Muscle of leg (tissue), 11 donors: ENCODE results near the gene SERTAD2. TPM values are rescaled to one million over a fixed set of nuclear protein-coding genes. Genes with fewer than 3 reads are reported as not detected.

Source experiments
- DNase-seq: peaks from one replicate; pipeline ENCODE4 v3.0.0; 2013
- H3K27ac ChIP-seq: one replicate; pipeline ENCODE4 v1.5.1; 2013; ENCODE audit warnings: mild to moderate bottlenecking, low read length, control low read depth
- H3K27me3 ChIP-seq: one replicate; pipeline ENCODE4 v1.6.1; 2013; ENCODE audit warnings: low read length; ENCODE audit not compliant: control insufficient read depth, insufficient read depth
- H3K36me3 ChIP-seq: one replicate; pipeline ENCODE4 v1.6.1; 2013; ENCODE audit warnings: low read length; ENCODE audit not compliant: control insufficient read depth, insufficient read depth
- H3K4me1 ChIP-seq: one replicate; pipeline ENCODE4 v1.6.1; 2013; ENCODE audit warnings: low read length; ENCODE audit not compliant: control insufficient read depth, insufficient read depth
- H3K4me3 ChIP-seq: one replicate; pipeline ENCODE4 v1.5.1; 2013; ENCODE audit warnings: low read length, control low read depth
- H3K9me3 ChIP-seq: replicated peaks from 2 replicates; pipeline ENCODE4 v1.6.1; 2013; ENCODE audit warnings: low read depth, low read length; ENCODE audit not compliant: control insufficient read depth
- WGBS: methylation state at CpG from one replicate; pipeline ENCODE4 v1.1.5; 2013; ENCODE audit warnings: missing lambda C conversion rate; ENCODE audit not compliant: insufficient coverage; 5-methylcytosine and 5-hydroxymethylcytosine counted together
- polyA plus RNA-seq, 8 donors: library from polyadenylated mRNA; unstranded; fragments of 120-200 nt; gene quantifications; one replicate each; pipeline versions ENCODE4 v1.2.1 to v1.2.3, GENCODE V29; 2013; ENCODE audit warnings: inconsistent platforms in 1 of 8, low replicate concordance in 1 of 8; ENCODE audit not compliant: insufficient read length in 8 of 8, insufficient read depth in 1 of 8
- total RNA-seq: library from RNA; stranded (reverse); fragments of 120-200 nt; gene quantifications from one replicate; pipeline ENCODE4 v1.2.4, GENCODE V29; 2013

SERTAD2 gene
- total and polyA plus RNA-seq, 9 donors = 11.0 to 30.4 (median 23.0) TPM

- Histone ChIP-seq H3K4me1 (peaks cover 23% of the 10 kb centered on the region), H3K27me3 (no peaks in the 10 kb centered on the region), H3K9me3 (no peaks in the 10 kb centered on the region), H3K4me3 (no peak overlapping the region), H3K36me3 (no peaks in the 10 kb centered on the region), H3K27ac (no peak overlapping the region)
- DNase-seq = no peak
- WGBS = no CpG with 5 or more reads among the region's 5 CpGs
Measured at GRCh38 chr2:64650722-64651338, 2.9 kb downstream of the SERTAD2 start.

- no peak overlapping the region for H3K27ac ChIP-seq
- no peaks in the 10 kb centered on the region for H3K36me3 ChIP-seq
- 88% methylated on average over 2 of the region's 5 CpGs for WGBS
- no peaks in the 10 kb centered on the region for H3K9me3 ChIP-seq
- no peak for DNase-seq
- peaks cover 23% of the 10 kb centered on the region for H3K4me1 ChIP-seq
- H3K27me3 ChIP-seq = no peaks in the 10 kb centered on the region
- H3K4me3 ChIP-seq = no peak overlapping the region
Measured at GRCh38 chr2:64650296-64650695, 3.4 kb downstream of the SERTAD2 start.

- no peak overlapping the region for H3K4me3 ChIP-seq
- H3K4me1 ChIP-seq = peaks cover 25% of the 10 kb centered on the region
- H3K9me3 ChIP-seq = no peaks in the 10 kb centered on the region
- no peaks in the 10 kb centered on the region for H3K27me3 ChIP-seq
- H3K27ac ChIP-seq = peak overlapping the region; percentile 37
- no peak for DNase-seq
- WGBS = 76% methylated on average over 5 of the region's 5 CpGs
- no peaks in the 10 kb centered on the region for H3K36me3 ChIP-seq
Measured at GRCh38 chr2:64649626-64650025, 4.1 kb downstream of the SERTAD2 start.

GRCh38 chr2:64649013-64649484, 4.7 kb downstream of the SERTAD2 start:
- 96% methylated on average over 3 of the region's 6 CpGs for WGBS
- Histone ChIP-seq H3K27me3 (no peaks in the 10 kb centered on the region), H3K9me3 (no peaks in the 10 kb centered on the region), H3K4me1 (peaks cover 28% of the 10 kb centered on the region), H3K27ac (peak overlapping the region; percentile 37), H3K4me3 (no peak overlapping the region), H3K36me3 (no peaks in the 10 kb centered on the region)
- no peak for DNase-seq

- Histone ChIP-seq H3K4me3 (no peak overlapping the region), H3K4me1 (peaks cover 28% of the 10 kb centered on the region), H3K36me3 (peaks cover 4% of the 10 kb centered on the region), H3K27me3 (no peaks in the 10 kb centered on the region), H3K9me3 (no peaks in the 10 kb centered on the region), H3K27ac (no peak overlapping the region)
- 0% methylated on average over 3 of the region's 9 CpGs for WGBS
- DNase-seq = peak; percentile 85
Measured at GRCh38 chr2:64646007-64646880, 7.5 kb downstream of the SERTAD2 start.

- Histone ChIP-seq H3K27me3 (no peaks in the 10 kb centered on the region), H3K27ac (peak overlapping the region; percentile 99), H3K36me3 (peaks cover 6% of the 10 kb centered on the region), H3K4me3 (peak overlapping the region; percentile 50), H3K4me1 (peaks cover 26% of the 10 kb centered on the region), H3K9me3 (no peaks in the 10 kb centered on the region)
- 0% methylated on average over 19 of the region's 31 CpGs for WGBS
- DNase-seq = peak; percentile 97
Measured at GRCh38 chr2:64644458-64645382, 9.0 kb downstream of the SERTAD2 start.

- no peaks in the 10 kb centered on the region for H3K27me3 ChIP-seq
- peak overlapping the region; percentile 50 for H3K4me3 ChIP-seq
- peaks cover 6% of the 10 kb centered on the region for H3K36me3 ChIP-seq
- H3K27ac ChIP-seq = peak overlapping the region; percentile 99
- H3K9me3 ChIP-seq = no peaks in the 10 kb centered on the region
- no peak for DNase-seq
- peaks cover 21% of the 10 kb centered on the region for H3K4me1 ChIP-seq
- WGBS = no CpG with 5 or more reads among the region's 8 CpGs
Measured at GRCh38 chr2:64643838-64644457, 9.8 kb downstream of the SERTAD2 start.

GRCh38 chr2:64641599-64641998, 12.1 kb downstream of the SERTAD2 start:
- Histone ChIP-seq H3K9me3 (no peaks in the 10 kb centered on the region), H3K27me3 (no peaks in the 10 kb centered on the region), H3K36me3 (peaks cover 7% of the 10 kb centered on the region), H3K4me1 (peaks cover 29% of the 10 kb centered on the region), H3K27ac (no peak overlapping the region), H3K4me3 (no peak overlapping the region)
- WGBS = 84% methylated on average over 5 of the region's 10 CpGs
- DNase-seq = no peak

- Histone ChIP-seq H3K36me3 (peaks cover 17% of the 10 kb centered on the region), H3K4me1 (peaks cover 35% of the 10 kb centered on the region), H3K9me3 (no peaks in the 10 kb centered on the region), H3K27ac (no peak overlapping the region), H3K27me3 (no peaks in the 10 kb centered on the region), H3K4me3 (no peak overlapping the region)
- 73% methylated on average over 5 of the region's 12 CpGs for WGBS
- no peak for DNase-seq
Measured at GRCh38 chr2:64640153-64641044, 13.3 kb downstream of the SERTAD2 start.
